IMR-90 (cell line): Measurements from ENCODE around the gene VASH1. TPM values are rescaled to one million over a fixed set of nuclear protein-coding genes. Genes with fewer than 3 reads are reported as not detected.

Source experiments
- ATAC-seq: fragments of 200-7000 bp; cut with Tn5 transposase; 2 replicates; pipeline ENCODE4 v1.9.1; 2020; ENCODE audit warnings: low read depth, mild to moderate bottlenecking, moderate library complexity
- BruUV-seq: library from RNA; stranded (reverse); fragments of 400-500 nt; replicated peaks from 2 replicates; lab custom pipeline; 2021; lab: Mats Ljungman, UMichigan
- CTCF ChIA-PET: fragments of 300-600 bp; formaldehyde crosslinking; extraction: SDS; loops from one replicate; lab custom pipeline; 2021; ENCODE audit warnings: antibody characterized with exemption; lab: Yijun Ruan, JAX
- POLR2A ChIA-PET: fragments of 300-600 bp; sonication (Branson Sonifier 250); formaldehyde crosslinking; loops from one replicate; lab custom pipeline; 2022; ENCODE audit warnings: antibody characterized with exemption; ENCODE audit not compliant: unreplicated experiment; lab: Charles Lee
- DNase-seq: peaks from one replicate; pipeline ENCODE4 v3.0.0; 2013
- H2AFZ ChIP-seq: replicated peaks from 2 replicates; pipeline ENCODE3; 2013; ENCODE audit warnings: low read length, mild to moderate bottlenecking; ENCODE audit not compliant: poor library complexity
- H2AK5ac ChIP-seq: 2 replicates; pipeline ENCODE4 v1.6.1; 2013; ENCODE audit warnings: low read depth, low read length, inconsistent platforms
- H2AK9ac ChIP-seq: replicated peaks from 2 replicates; pipeline ENCODE3; 2013; ENCODE audit warnings: mild to moderate bottlenecking, low read depth, low read length, moderate library complexity; ENCODE audit not compliant: poor library complexity
- H2BK120ac ChIP-seq: 2 replicates; pipeline ENCODE4 v1.6.1; 2013; ENCODE audit warnings: low read depth, low read length, inconsistent platforms
- H2BK15ac ChIP-seq: 3 replicates; pipeline ENCODE4 v1.6.1; 2013; ENCODE audit warnings: low read depth, low read length, inconsistent platforms
- H2BK20ac ChIP-seq: 2 replicates; pipeline ENCODE4 v1.6.1; 2013; ENCODE audit warnings: low read depth, mild to moderate bottlenecking, inconsistent platforms, low read length, moderate library complexity
- H2BK5ac ChIP-seq: 2 replicates; pipeline ENCODE4 v1.6.1; 2013; ENCODE audit warnings: mild to moderate bottlenecking, low read depth, low read length, inconsistent platforms; ENCODE audit not compliant: poor library complexity, severe bottlenecking
- H3K14ac ChIP-seq: replicated peaks from 2 replicates; pipeline ENCODE4 v1.6.1; 2013; ENCODE audit warnings: low read depth, low read length, inconsistent platforms
- H3K18ac ChIP-seq: 2 replicates; pipeline ENCODE4 v1.6.1; 2013; ENCODE audit warnings: low read depth, low read length, control low read depth
- H3K23ac ChIP-seq: 2 replicates; pipeline ENCODE4 v1.6.1; 2013; ENCODE audit warnings: low read depth, low read length, inconsistent platforms
- H3K27ac ChIP-seq: 2 replicates; pipeline ENCODE4 v1.5.1; 2013; ENCODE audit warnings: mild to moderate bottlenecking, control low read depth, low read length; ENCODE audit not compliant: insufficient read depth
- H3K27me3 ChIP-seq: 2 replicates; pipeline ENCODE4 v1.6.1; 2013; ENCODE audit warnings: low read length; ENCODE audit not compliant: control insufficient read depth, insufficient read depth
- H3K36me3 ChIP-seq: 2 replicates; pipeline ENCODE4 v1.6.1; 2013; ENCODE audit warnings: low read length, mixed read lengths; ENCODE audit not compliant: control insufficient read depth, insufficient read depth
- H3K4ac ChIP-seq: 2 replicates; pipeline ENCODE4 v1.6.1; 2013; ENCODE audit warnings: low read depth, low read length, inconsistent platforms
- H3K4me1 ChIP-seq: 2 replicates; pipeline ENCODE4 v1.6.1; 2013; ENCODE audit warnings: low read length, mixed read lengths; ENCODE audit not compliant: control insufficient read depth, insufficient read depth
- H3K4me2 ChIP-seq: 2 replicates; pipeline ENCODE4 v1.6.1; 2013; ENCODE audit warnings: low read depth, mild to moderate bottlenecking, control low read depth, low read length, moderate library complexity
- H3K4me3 ChIP-seq: 2 replicates; pipeline ENCODE4 v1.5.1; 2013; ENCODE audit warnings: low read depth, mild to moderate bottlenecking, control low read depth, low read length, moderate library complexity; ENCODE audit not compliant: insufficient read depth
- H3K56ac ChIP-seq: 2 replicates; pipeline ENCODE4 v1.6.1; 2013; ENCODE audit warnings: low read length, inconsistent platforms; ENCODE audit not compliant: insufficient read depth; ENCODE audit errors: extremely low read depth
- H3K79me1 ChIP-seq, 2 experiments: 2 replicates each; pipeline ENCODE4 v1.6.1; 2013; ENCODE audit warnings: low read length in 2 of 2, inconsistent platforms in 1 of 2, low read depth in 1 of 2
- H3K9ac ChIP-seq: 2 replicates; pipeline ENCODE4 v1.6.1; 2013; ENCODE audit warnings: low read depth, low read length, control low read depth
- H3K9me1 ChIP-seq: 2 replicates; pipeline ENCODE4 v1.6.1; 2013; ENCODE audit warnings: low read length, inconsistent platforms; ENCODE audit not compliant: insufficient read depth
- H3K9me3 ChIP-seq: 2 replicates; pipeline ENCODE4 v1.6.1; 2013; ENCODE audit warnings: low read length; ENCODE audit not compliant: control insufficient read depth, insufficient read depth
- H4K20me1 ChIP-seq: 2 replicates; pipeline ENCODE4 v1.6.1; 2013; ENCODE audit warnings: low read length, inconsistent platforms; ENCODE audit not compliant: insufficient read depth
- H4K5ac ChIP-seq: 2 replicates; pipeline ENCODE4 v1.6.1; 2013; ENCODE audit warnings: mild to moderate bottlenecking, low read depth, low read length, control low read depth
- H4K8ac ChIP-seq, 2 experiments: 2 replicates each; pipeline ENCODE4 v1.6.1; 2013; ENCODE audit warnings: low read depth in 2 of 2, low read length in 2 of 2, control low read depth in 1 of 2, inconsistent platforms in 1 of 2
- H4K91ac ChIP-seq: 2 replicates; pipeline ENCODE4 v1.6.1; 2013; ENCODE audit warnings: low read depth, low read length, inconsistent platforms; ENCODE audit not compliant: insufficient read depth
- CEBPB ChIP-seq: IDR thresholded peaks from 2 replicates; pipeline ENCODE4 v1.6.1; 2012; ENCODE audit warnings: low read depth, low read length, improper control_type of control experiment
- CHD1 ChIP-seq: IDR thresholded peaks from 2 replicates; pipeline ENCODE4 v1.6.1; 2012; ENCODE audit warnings: low read depth, low read length, improper control_type of control experiment
- CTCF ChIP-seq: conservative IDR thresholded peaks from 2 replicates; pipeline ENCODE4 v1.5.1; 2012; ENCODE audit warnings: mild to moderate bottlenecking, low read depth, low read length, improper control_type of control experiment
- ELK1 ChIP-seq: fragments of 150-350 bp; IDR thresholded peaks from 2 replicates; pipeline ENCODE4 v1.6.1; 2016; ENCODE audit warnings: low read depth, mild to moderate bottlenecking, low read length, moderate library complexity, borderline replicate concordance
- FOS ChIP-seq: fragments of 150-350 bp; IDR thresholded peaks from 2 replicates; pipeline ENCODE4 v1.6.1; 2016; ENCODE audit warnings: low read depth, low read length
- MAFK ChIP-seq: IDR thresholded peaks from 2 replicates; pipeline ENCODE4 v1.6.1; 2012; ENCODE audit warnings: low read depth, low read length, improper control_type of control experiment
- MAZ ChIP-seq: IDR thresholded peaks from 2 replicates; pipeline ENCODE4 v1.6.1; 2012; ENCODE audit warnings: low read depth, mild to moderate bottlenecking, low read length, improper control_type of control experiment, moderate library complexity, borderline replicate concordance
- NFE2L2 ChIP-seq: fragments of 150-350 bp; IDR thresholded peaks from 2 replicates; pipeline ENCODE4 v1.6.1; 2016; ENCODE audit warnings: low read depth, mild to moderate bottlenecking, low read length
- RAD21 ChIP-seq: IDR thresholded peaks from 2 replicates; pipeline ENCODE4 v1.6.1; 2012; ENCODE audit warnings: low read length, improper control_type of control experiment
- SMC3 ChIP-seq: fragments of 150-350 bp; IDR thresholded peaks from 2 replicates; pipeline ENCODE4 v1.6.1; 2016; ENCODE audit warnings: low read depth, mild to moderate bottlenecking, antibody characterized with exemption, low read length, moderate library complexity
- USF2 ChIP-seq: fragments of 150-350 bp; IDR thresholded peaks from 2 replicates; pipeline ENCODE4 v1.6.1; 2017; ENCODE audit warnings: mild to moderate bottlenecking, antibody characterized with exemption, low read length, low read depth
- WGBS, 2 experiments: methylation state at CpG; one replicate each; pipeline versions ENCODE4 v1.1.5 to v1.1.7; 2013; ENCODE audit warnings: missing lambda C conversion rate in 2 of 2; ENCODE audit not compliant: insufficient read length in 1 of 2; ENCODE audit errors: extremely low coverage in 2 of 2; 5-methylcytosine and 5-hydroxymethylcytosine counted together
- dilution Hi-C: fragments of 300-500 bp; cut with HindIII; formaldehyde crosslinking; loops from one replicate; pipeline ENCODE4 v1.14.3; 2018; ENCODE audit warnings: low sequenced_read_pairs; ENCODE audit not compliant: unreplicated experiment
- in situ Hi-C: fragments of 300-500 bp; cut with MboI; formaldehyde crosslinking; loops from 3 replicates; pipeline ENCODE4 v1.14.3; 2019; ENCODE audit warnings: low sequenced_read_pairs, inconsistent platforms, mixed read lengths
- intact Hi-C: fragments of 100-400 bp; cut with micrococcal nuclease; formaldehyde crosslinking; loops from 2 replicates; pipeline ENCODE4 v1.10.0; 2022
- polyA plus RNA-seq, 3 experiments: library from polyadenylated mRNA; depleted of rRNA; stranded (reverse); fragments of >200 nt; gene quantifications; 2 replicates each; pipeline ENCODE4 v1.2.3, GENCODE V29; 2012; ENCODE audit warnings: low replicate concordance in 1 of 3
- total RNA-seq: library from RNA; depleted of rRNA; stranded (reverse); fragments of >200 nt; gene quantifications from 2 replicates; pipeline ENCODE4 v1.2.3, GENCODE V29; 2012

VASH1 gene
- total and polyA plus RNA-seq, 2 of the 4 experiments (the other 2 are of a cell fraction), result 2.0 to 9.5 TPM

- Histone ChIP-seq H3K79me1 (no peaks in the 10 kb centered on the region), H3K56ac (no peak overlapping the region), H3K27me3 (no peaks in the 10 kb centered on the region), H3K36me3 (peaks cover 23% of the 10 kb centered on the region), H2AK5ac (no peak overlapping the region), H2BK15ac (no peak overlapping the region), H3K4me1 (no peaks in the 10 kb centered on the region), H4K5ac (no peak overlapping the region), H4K8ac (no peak overlapping the region), H3K4me2 (no peak overlapping the region), H3K27ac (no peak overlapping the region), H2AK9ac (no peak overlapping the region), H3K23ac (no peak overlapping the region), H3K9me3 (no peaks in the 10 kb centered on the region), H4K20me1 (no peaks in the 10 kb centered on the region), H3K4ac (no peak overlapping the region), H2BK5ac (no peak overlapping the region), H3K14ac (no peak overlapping the region), H2BK120ac (no peak overlapping the region), H3K18ac (no peak overlapping the region), H3K9ac (no peak overlapping the region), H2AFZ (no peak overlapping the region), H3K9me1 (no peaks in the 10 kb centered on the region; the same call in 1 of the 2 replicates), H3K4me3 (no peak overlapping the region), H2BK20ac (no peak overlapping the region), H4K91ac (no peak overlapping the region)
- BruUV-seq, result no TSS peak
- TF ChIP-seq CTCF, result no peak
- TF ChIP-seq CEBPB, result no peak
- TF ChIP-seq USF2, result no peak
- no peak for TF ChIP-seq SMC3
- TF ChIP-seq FOS, result no peak
- TF ChIP-seq MAZ, result no peak
- no peak for TF ChIP-seq NFE2L2
- no peak for TF ChIP-seq RAD21
- TF ChIP-seq CHD1, result no peak
- no peak for TF ChIP-seq MAFK
- no peak for TF ChIP-seq ELK1
- intact Hi-C loops, result no loop called here
- ChIA-PET CTCF (no interaction called here), POLR2A (no interaction called here)
- in situ Hi-C loops, result no loop called here
- WGBS, 2 experiments, result 83% methylated on average over 1 of the region's 4 CpGs; no CpG with 5 or more reads in 1 of the 2 experiments
- DNase-seq, result no peak
- ATAC-seq, result no peak
- dilution Hi-C loops, result no loop called here
Measured at GRCh38 chr14:76793324-76793723, 32.1 kb downstream of the VASH1 start.
